Stimulated activated CD8-positive, alpha-beta memory T cell treated with anti-CD3 and anti-CD28 coated beads, Interleukin-7, amount 100 ng/mL, for 48 hours (primary cell): ENCODE measurements around the gene KCNJ6.

Experiments used
- DNase-seq, 2 donors: peaks; one replicate each; pipeline ENCODE4 v3.0.0-alpha.2; 2020; ENCODE audit warnings: low read depth in 1 of 2; ENCODE audit errors: extremely low read depth in 1 of 2

Gene KCNJ6

GRCh38 chr21:37907076-37907475 is 9.2 kb downstream of the KCNJ6 start:
- no peak for DNase-seq

GRCh38 chr21:37905291-37905690 is 11.0 kb downstream of the KCNJ6 start:
- no peak for DNase-seq

GRCh38 chr21:37904856-37905255 is 11.4 kb downstream of the KCNJ6 start:
- DNase-seq = no peak

- DNase-seq = no peak
Measured at GRCh38 chr21:37903396-37903795, 12.9 kb downstream of the KCNJ6 start.

- no peak for DNase-seq
Measured at GRCh38 chr21:37899146-37899545, 17.1 kb downstream of the KCNJ6 start.

GRCh38 chr21:37896788-37897187 is 19.5 kb downstream of the KCNJ6 start:
- no peak for DNase-seq

- no peak for DNase-seq
Measured at GRCh38 chr21:37891972-37892371, 24.3 kb downstream of the KCNJ6 start.

GRCh38 chr21:37888659-37889058 is 27.6 kb downstream of the KCNJ6 start:
- no peak for DNase-seq

GRCh38 chr21:37886726-37887299 is 29.4 kb downstream of the KCNJ6 start:
- no peak for DNase-seq

GRCh38 chr21:37886120-37886519 is 30.1 kb downstream of the KCNJ6 start:
- no peak for DNase-seq

- no peak for DNase-seq
Measured at GRCh38 chr21:37878946-37879660, 37.2 kb downstream of the KCNJ6 start.

GRCh38 chr21:37877888-37878684 is 38.2 kb downstream of the KCNJ6 start:
- no peak for DNase-seq

- DNase-seq = no peak
Measured at GRCh38 chr21:37877171-37877570, 39.1 kb downstream of the KCNJ6 start.

GRCh38 chr21:37876561-37876960 is 39.7 kb downstream of the KCNJ6 start:
- DNase-seq = no peak

- DNase-seq = no peak
Measured at GRCh38 chr21:37874904-37875780, 41.1 kb downstream of the KCNJ6 start.

- no peak for DNase-seq
Measured at GRCh38 chr21:37874481-37874880, 41.8 kb downstream of the KCNJ6 start.

- no peak for DNase-seq
Measured at GRCh38 chr21:37873655-37874054, 42.6 kb downstream of the KCNJ6 start.

- DNase-seq = no peak
Measured at GRCh38 chr21:37871121-37871862, 45.0 kb downstream of the KCNJ6 start.

- DNase-seq = no peak
Measured at GRCh38 chr21:37870221-37870620, 46.0 kb downstream of the KCNJ6 start.

GRCh38 chr21:37869661-37870060 is 46.6 kb downstream of the KCNJ6 start:
- no peak for DNase-seq
